ENCODE data around the gene CXCL11. TPM values are rescaled to one million over a fixed set of nuclear protein-coding genes. Genes with fewer than 3 reads are reported as not detected.

The CXCL11 gene
- total and polyA plus RNA-seq, 10 of the 15 experiments (the other 5 are each of a cell fraction or from before 2014, with no cell fraction given): 0.04 TPM; not detected in 9

- peaks cover 51% of the 10 kb centered on the region for H3K4me1 ChIP-seq (ENCODE audit: control insufficient read depth, insufficient read depth, low read length)
- FAIRE-seq (peak; percentile 7), DNase-seq (ENCODE audit: low read depth, low spot score) (no peak), ATAC-seq (no peak; the same call in 2 of the 3 replicates)
- no peaks in the 10 kb centered on the region for H3K79me2 ChIP-seq (ENCODE audit: control insufficient read depth, insufficient read depth, low read length)
- no peaks in the 10 kb centered on the region for H3K36me3 ChIP-seq (ENCODE audit: control insufficient read depth in 2 of 2, insufficient read depth in 2 of 2, low read length in 1 of 2)
- H3K4me3 ChIP-seq: no peak overlapping the region; the same call in 1 of the 2 replicates
- ChIA-PET CTCF (interaction anchor here (1.0 to 1.6 kb wide), 4 partner anchors 17 to 50 kb away, joined by 3 to 12 read pairs (median 5); no protein-coding TSS in a partner anchor), RAD21 (ENCODE audit: unreplicated experiment) (interaction anchor here (0.9 to 1.0 kb wide), 2 partner anchors 17 to 42 kb away, joined by 3 to 5 read pairs; no protein-coding TSS in a partner anchor), SMC1A (ENCODE audit: uncharacterized antibody, unreplicated experiment) (interaction anchor here (1.0 to 1.6 kb wide), 5 partner anchors 16 to 72 kb away, joined by 3 to 12 read pairs (median 6); partner anchors contain the start of gene SDAD1), POLR2A (interaction anchor here (0.7 kb wide), 1 partner anchor 41 kb away, joined by 3 read pairs; no protein-coding TSS in a partner anchor)
- H4K20me1 ChIP-seq (ENCODE audit: control insufficient read depth, insufficient read depth): no peaks in the 10 kb centered on the region
- in situ Hi-C loops (cut with MboI) (no loop called here), intact Hi-C loops (cut with micrococcal nuclease; ENCODE audit: unreplicated experiment) (loop anchor here (5.0 kb wide), 1 partner anchor 45 kb away; no protein-coding TSS in a partner anchor)
- peak overlapping the region; percentile 96; the same call in 1 of the 2 replicates for H3K4me2 ChIP-seq (ENCODE audit: control insufficient read depth, insufficient read depth)
- H3K9me3 ChIP-seq (replicated peaks; ENCODE audit: control insufficient read depth, insufficient read depth, low read length): no peaks in the 10 kb centered on the region; the same call in 2 of the 3 replicates
- no TSS peak for BruUV-seq (replicated peaks)
- H3K27ac ChIP-seq (ENCODE audit: control insufficient read depth, insufficient read depth): peak overlapping the region; percentile 85; the same call in 1 of the 2 replicates
- WGBS (ENCODE audit: insufficient coverage, insufficient replicate concordance, low lambda C conversion rate, missing lambda C conversion rate): 0% methylated on average over 1 of the region's 1 CpG
- H3K27me3 ChIP-seq (replicated peaks in 1 of 2; ENCODE audit: control insufficient read depth in 2 of 2, insufficient read depth in 2 of 2, low read length in 1 of 2): no peaks in the 10 kb centered on the region; a peak in 1 of 4 replicates
- TF ChIP-seq BCL3 (IDR thresholded peaks at IDR 0.05; ENCODE audit: borderline replicate concordance, insufficient read depth, low read depth, low read length, poor library complexity, severe bottlenecking) (peak; percentile 1), IKZF2 (IDR thresholded peaks at IDR 0.05) (peak in 1 of 2 experiments; percentile 53; a peak in 1 of 4 replicates), BMI1 (IDR thresholded peaks at IDR 0.05; ENCODE audit: borderline replicate concordance) (0 out of 2 replicates have a peak, but pooled peaks have one; percentile 12), CBX5 (IDR thresholded peaks at IDR 0.05; ENCODE audit: low read depth) (no peak), MEF2B (IDR thresholded peaks at IDR 0.05; ENCODE audit: partially characterized antibody, poor library complexity, severe bottlenecking) (peak; percentile 87), DPF2 (IDR thresholded peaks at IDR 0.05) (0 out of 2 replicates have a peak, but pooled peaks have one; percentile 8), RUNX3 (IDR thresholded peaks at IDR 0.05; ENCODE audit: low read length) (no peak)
- H3K9ac ChIP-seq (ENCODE audit: control insufficient read depth, insufficient read depth, low read length): no peak overlapping the region; the same call in 1 of the 2 replicates
- no peak overlapping the region for H2AFZ ChIP-seq (ENCODE audit: control insufficient read depth, low read depth, low read length)
These were observed 23.5 kb downstream of the CXCL11 start for GRCh38 chr4:76012388-76012801.
